KMS-11 (cell line): ENCODE measurements around the gene ZBTB39.

Source experiments
- H2AFZ ChIP-seq: fragments of 200-600 bp; sonication (generic); 2 replicates; pipeline ENCODE4 v1.6.1; 2016; ENCODE audit warnings: antibody characterized with exemption, mixed run types, low read depth
- H3K27ac ChIP-seq: fragments of 200-600 bp; sonication (generic); 2 replicates; pipeline ENCODE4 v1.6.1; 2016; ENCODE audit warnings: mild to moderate bottlenecking, mixed run types
- H3K27me3 ChIP-seq: fragments of 200-600 bp; sonication (generic); 2 replicates; pipeline ENCODE4 v1.6.1; 2017; ENCODE audit warnings: mild to moderate bottlenecking, low read depth, mixed run types, moderate library complexity; ENCODE audit not compliant: insufficient read depth
- H3K36me3 ChIP-seq: fragments of 200-600 bp; sonication (generic); 2 replicates; pipeline ENCODE4 v1.6.1; 2017; ENCODE audit warnings: mild to moderate bottlenecking, mixed run types; ENCODE audit not compliant: insufficient read depth
- H3K4me1 ChIP-seq: fragments of 200-600 bp; sonication (generic); 2 replicates; pipeline ENCODE4 v1.6.1; 2016; ENCODE audit warnings: mild to moderate bottlenecking, low read depth, mixed run types; ENCODE audit not compliant: poor library complexity, severe bottlenecking
- H3K4me2 ChIP-seq: fragments of 200-600 bp; sonication (generic); 2 replicates; pipeline ENCODE4 v1.7.0; 2016; ENCODE audit warnings: mild to moderate bottlenecking, mixed run types
- H3K4me3 ChIP-seq: fragments of 200-600 bp; sonication (generic); IDR thresholded peaks from 2 replicates; pipeline ENCODE4 v1.6.1; 2017; ENCODE audit warnings: low read depth, low read length, mixed read lengths; ENCODE audit not compliant: insufficient read depth
- H3K79me2 ChIP-seq: fragments of 200-600 bp; sonication (generic); 2 replicates; pipeline ENCODE4 v1.6.1; 2016; ENCODE audit warnings: low read depth, mixed run types; ENCODE audit not compliant: insufficient read depth
- H3K9ac ChIP-seq: fragments of 200-600 bp; sonication (generic); 2 replicates; pipeline ENCODE4 v1.6.1; 2016; ENCODE audit warnings: mild to moderate bottlenecking, mixed run types
- H4K20me1 ChIP-seq: fragments of 200-600 bp; sonication (generic); 2 replicates; pipeline ENCODE4 v1.6.1; 2016; ENCODE audit warnings: mild to moderate bottlenecking, mixed run types; ENCODE audit not compliant: insufficient read depth
- TF ChIP-seq, protein P1 (sequence below): fragments of 200-600 bp; sonication (generic); conservative IDR thresholded peaks from 2 replicates; pipeline ENCODE4 v1.6.1; 2017; ENCODE audit warnings: low read depth, mild to moderate bottlenecking, antibody characterized with exemption, low read length, moderate library complexity, mixed read lengths

ZBTB39 gene

DNA sequence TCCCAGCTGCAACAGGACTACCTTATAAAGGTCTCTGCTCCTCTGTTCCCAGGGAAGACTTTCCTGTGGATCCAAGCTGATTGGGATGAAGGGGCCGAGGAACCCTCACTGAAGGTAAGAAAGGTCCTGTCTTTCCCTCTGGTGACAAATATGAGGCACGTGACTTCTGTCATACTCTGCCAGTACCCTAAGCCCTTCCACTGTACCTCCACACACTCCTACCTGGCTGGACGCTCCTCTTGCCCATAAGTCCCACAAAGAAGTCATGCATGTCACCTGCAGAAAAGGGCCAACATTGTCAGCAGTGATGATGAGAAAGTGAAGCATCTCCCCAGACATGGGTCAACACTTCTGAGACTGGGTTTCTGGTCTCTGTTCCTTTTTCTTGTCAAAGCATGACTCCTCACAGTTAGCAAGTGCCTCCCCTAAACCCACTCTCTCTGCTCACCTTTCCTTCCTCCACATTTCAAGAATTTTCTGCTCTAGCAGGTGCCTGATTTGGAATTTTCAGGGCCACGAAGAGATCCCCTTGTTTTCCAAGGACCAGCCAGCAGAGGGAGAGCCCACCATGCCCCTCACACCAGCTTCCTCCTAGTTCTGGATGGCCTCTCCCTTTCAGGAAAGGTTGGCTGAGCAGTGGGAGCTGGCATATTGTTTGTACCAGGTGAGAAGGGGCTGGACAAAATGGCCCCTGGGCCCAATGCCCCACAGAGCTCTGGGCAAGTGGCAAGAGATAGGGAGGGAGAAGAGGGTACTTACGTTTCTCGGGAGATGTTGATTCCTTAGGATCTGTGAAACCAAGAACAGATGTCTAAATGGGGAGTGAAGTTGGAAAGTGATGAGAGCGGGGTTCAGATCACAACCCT, 6.5 kb upstream of the ZBTB39 start:
- Histone ChIP-seq H4K20me1 (no peaks in the 10 kb centered on the region), H2AFZ (no peak overlapping the region), H3K27me3 (peaks cover 28% of the 10 kb centered on the region; the same call in 1 of the 2 replicates), H3K79me2 (no peaks in the 10 kb centered on the region), H3K4me2 (no peak overlapping the region), H3K9ac (no peak overlapping the region), H3K4me1 (peaks cover 9% of the 10 kb centered on the region), H3K36me3 (no peaks in the 10 kb centered on the region), H3K4me3 (no peak overlapping the region), H3K27ac (no peak overlapping the region)
- TF ChIP-seq, protein P1, sequence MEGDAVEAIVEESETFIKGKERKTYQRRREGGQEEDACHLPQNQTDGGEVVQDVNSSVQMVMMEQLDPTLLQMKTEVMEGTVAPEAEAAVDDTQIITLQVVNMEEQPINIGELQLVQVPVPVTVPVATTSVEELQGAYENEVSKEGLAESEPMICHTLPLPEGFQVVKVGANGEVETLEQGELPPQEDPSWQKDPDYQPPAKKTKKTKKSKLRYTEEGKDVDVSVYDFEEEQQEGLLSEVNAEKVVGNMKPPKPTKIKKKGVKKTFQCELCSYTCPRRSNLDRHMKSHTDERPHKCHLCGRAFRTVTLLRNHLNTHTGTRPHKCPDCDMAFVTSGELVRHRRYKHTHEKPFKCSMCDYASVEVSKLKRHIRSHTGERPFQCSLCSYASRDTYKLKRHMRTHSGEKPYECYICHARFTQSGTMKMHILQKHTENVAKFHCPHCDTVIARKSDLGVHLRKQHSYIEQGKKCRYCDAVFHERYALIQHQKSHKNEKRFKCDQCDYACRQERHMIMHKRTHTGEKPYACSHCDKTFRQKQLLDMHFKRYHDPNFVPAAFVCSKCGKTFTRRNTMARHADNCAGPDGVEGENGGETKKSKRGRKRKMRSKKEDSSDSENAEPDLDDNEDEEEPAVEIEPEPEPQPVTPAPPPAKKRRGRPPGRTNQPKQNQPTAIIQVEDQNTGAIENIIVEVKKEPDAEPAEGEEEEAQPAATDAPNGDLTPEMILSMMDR, result no peak

DNA sequence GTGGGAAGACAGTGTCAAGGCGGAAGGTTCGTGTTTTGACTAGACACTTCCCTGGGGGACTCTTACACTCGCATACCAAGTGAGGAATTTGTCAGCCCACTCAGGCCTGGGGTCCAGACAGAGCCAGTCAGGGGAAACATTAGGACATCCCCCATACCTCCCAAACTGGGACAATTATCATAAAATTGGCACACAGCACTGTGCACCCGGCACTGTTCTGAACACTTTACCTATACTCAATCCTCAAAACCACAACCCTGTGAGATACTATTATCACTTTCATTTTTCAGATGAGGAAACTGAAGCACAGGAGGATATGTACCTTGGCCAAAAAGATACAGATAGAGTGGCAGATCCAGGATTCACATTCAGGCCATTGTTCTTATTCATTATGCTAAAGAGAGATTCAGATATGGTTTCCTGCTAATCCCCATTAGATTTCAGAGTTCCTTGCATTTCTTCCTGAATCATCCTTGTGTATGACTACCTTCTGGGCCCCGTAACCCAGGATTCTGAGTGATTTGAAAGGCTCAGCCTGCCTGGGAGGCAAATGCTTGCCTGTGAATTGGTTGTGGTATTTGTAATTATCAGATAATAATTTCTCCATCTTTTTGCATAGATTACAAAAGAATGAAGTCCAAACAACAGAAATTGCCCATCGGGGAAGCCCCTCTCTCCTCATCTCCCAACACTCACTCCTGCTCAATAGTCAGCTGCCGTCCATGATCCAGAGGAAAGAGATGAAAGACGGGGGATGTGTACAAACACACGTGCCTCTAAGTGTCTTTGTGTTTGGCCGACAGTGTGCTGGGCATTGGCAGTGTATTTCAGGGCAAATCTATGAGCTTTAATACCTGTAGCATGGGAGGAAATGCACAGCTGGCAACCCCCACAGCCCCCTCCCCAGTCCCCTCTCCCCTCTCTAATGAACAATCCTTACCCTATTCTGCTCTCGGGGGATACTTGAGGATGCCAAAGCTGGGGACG, 5.4 kb upstream of the ZBTB39 start:
- Histone ChIP-seq H3K4me1 (peaks cover 15% of the 10 kb centered on the region), H3K4me2 (no peak overlapping the region), H3K27ac (no peak overlapping the region), H4K20me1 (no peaks in the 10 kb centered on the region), H3K36me3 (no peaks in the 10 kb centered on the region), H3K9ac (no peak overlapping the region), H3K27me3 (peaks cover 28% of the 10 kb centered on the region; the same call in 1 of the 2 replicates), H2AFZ (no peak overlapping the region), H3K4me3 (no peak overlapping the region), H3K79me2 (no peaks in the 10 kb centered on the region)
- TF ChIP-seq, protein P1, result no peak

DNA sequence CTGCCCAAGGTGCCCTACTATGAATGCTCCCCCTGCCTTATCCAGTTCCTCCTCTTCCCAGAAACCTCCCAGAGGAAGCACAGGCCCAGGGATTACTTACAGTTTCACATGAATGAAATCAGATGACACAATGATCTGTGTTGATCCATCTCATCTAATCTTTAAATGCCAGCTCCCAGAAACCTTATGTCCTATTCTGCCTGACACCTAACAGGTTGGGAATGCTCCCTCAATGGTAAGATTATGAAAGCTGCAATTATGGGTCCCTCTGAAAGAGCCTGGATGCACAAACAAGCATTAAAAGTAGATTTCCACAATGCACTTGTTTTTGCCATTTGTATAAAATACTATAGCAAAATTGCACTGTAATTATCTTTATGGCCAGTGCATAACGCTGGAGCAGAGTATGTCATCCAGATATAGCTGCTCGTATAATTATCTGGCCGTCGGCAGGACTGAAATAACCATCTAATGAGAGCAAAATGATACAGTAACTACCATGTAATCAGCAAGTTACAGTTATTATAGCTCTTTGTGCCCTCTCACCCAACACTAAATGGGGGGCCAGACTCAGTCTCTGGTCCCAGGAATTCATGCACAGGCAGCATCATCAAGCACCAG, 4.4 kb upstream of the ZBTB39 start:
- Histone ChIP-seq H3K4me2 (no peak overlapping the region), H4K20me1 (no peaks in the 10 kb centered on the region), H3K36me3 (no peaks in the 10 kb centered on the region), H3K9ac (no peak overlapping the region), H3K27ac (no peak overlapping the region), H3K4me1 (peaks cover 17% of the 10 kb centered on the region), H3K27me3 (peaks cover 28% of the 10 kb centered on the region; the same call in 1 of the 2 replicates), H3K4me3 (no peak overlapping the region), H2AFZ (no peak overlapping the region), H3K79me2 (peaks cover 3% of the 10 kb centered on the region)
- TF ChIP-seq, protein P1, result no peak

DNA sequence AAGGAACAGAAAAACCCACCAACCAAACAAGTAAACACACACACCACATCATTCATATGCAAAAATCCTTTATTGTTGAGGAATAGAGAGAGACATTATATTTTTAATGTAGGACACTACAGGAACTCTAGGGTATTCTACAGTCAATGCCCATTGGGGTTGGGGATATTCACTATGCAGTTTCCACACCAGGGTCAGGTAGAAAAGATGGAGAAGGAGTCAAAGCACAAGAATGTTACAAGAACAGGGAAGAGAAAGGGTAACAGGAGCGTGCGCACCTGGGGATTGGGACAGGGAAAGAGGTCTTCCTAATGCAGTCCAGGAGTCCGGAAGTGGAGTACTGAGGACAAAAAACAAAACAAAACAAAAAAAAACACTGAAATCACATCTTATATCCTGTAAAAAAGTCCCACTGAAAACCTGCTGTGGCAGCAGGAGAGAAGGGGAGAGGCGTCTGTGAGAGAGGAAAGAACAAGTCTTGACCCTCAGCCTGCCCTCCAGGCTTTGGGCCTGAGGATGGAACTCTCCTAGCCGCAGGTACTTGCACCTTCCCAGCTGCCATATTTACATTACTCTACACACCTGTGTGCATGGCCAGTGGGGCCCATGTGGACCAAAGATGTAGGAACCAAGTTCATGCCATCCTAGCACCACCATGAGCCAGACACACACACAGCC, 3.7 kb upstream of the ZBTB39 start:
- H3K4me1 ChIP-seq, result peaks cover 24% of the 10 kb centered on the region
- TF ChIP-seq, protein P1, result no peak
- H3K27me3 ChIP-seq, result peaks cover 27% of the 10 kb centered on the region; the same call in 1 of the 2 replicates
- H3K27ac ChIP-seq, result no peak overlapping the region
- no peak overlapping the region for H2AFZ ChIP-seq
- H4K20me1 ChIP-seq, result no peaks in the 10 kb centered on the region
- H3K9ac ChIP-seq, result no peak overlapping the region
- H3K4me3 ChIP-seq, result no peak overlapping the region
- H3K4me2 ChIP-seq, result no peak overlapping the region
- H3K79me2 ChIP-seq, result peaks cover 9% of the 10 kb centered on the region
- H3K36me3 ChIP-seq, result no peaks in the 10 kb centered on the region
